HepG2 (cell line): Measurements from ENCODE around the gene EEA1.

Source experiments
- ISL2 ChIP-seq: sonication (generic); formaldehyde crosslinking; IDR thresholded peaks from 2 replicates; pipeline ENCODE4 v1.5.0; 2020; ENCODE audit warnings: missing genetic modification reagents
- STAG1 ChIP-seq: sonication (generic); formaldehyde crosslinking; IDR thresholded peaks from 2 replicates; pipeline ENCODE4 v1.4.0; 2020; ENCODE audit warnings: missing genetic modification reagents
- TF ChIP-seq, protein P1 (sequence below): sonication (generic); formaldehyde crosslinking; IDR thresholded peaks from 2 replicates; pipeline ENCODE4 v1.5.0; 2020; ENCODE audit warnings: missing genetic modification reagents, mild to moderate bottlenecking, borderline replicate concordance
- TF ChIP-seq, protein P2 (sequence below): sonication (generic); formaldehyde crosslinking; IDR thresholded peaks from 2 replicates; pipeline ENCODE4 v1.5.0; 2020; ENCODE audit warnings: mild to moderate bottlenecking, missing genetic modification reagents, moderate library complexity
- TF ChIP-seq, protein P3 (sequence below), 2 experiments: IDR thresholded peaks; 2 replicates each; pipeline ENCODE4 v1.6.1; 2011 to 2012; ENCODE audit warnings: low read length in 2 of 2, borderline replicate concordance in 1 of 2, low read depth in 1 of 2, mild to moderate bottlenecking in 1 of 2, moderate library complexity in 1 of 2

DNA sequence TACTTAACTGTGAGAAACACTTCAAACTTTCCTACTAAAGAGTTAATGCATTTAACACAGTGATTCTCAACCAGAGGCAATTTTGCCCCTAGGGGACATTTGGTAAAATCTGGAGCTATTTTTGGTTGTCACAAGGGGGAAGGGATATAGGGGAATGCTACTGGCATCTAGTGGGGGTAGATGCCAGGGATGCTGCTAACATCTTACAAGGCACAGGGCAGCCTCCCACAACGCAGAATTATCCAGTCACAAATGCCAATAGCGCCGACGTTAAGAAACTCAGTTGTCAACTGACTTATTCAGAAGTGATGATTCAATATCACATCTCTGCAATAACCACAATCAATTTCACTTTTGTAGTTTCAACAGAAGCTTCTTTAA lies 2.0 kb downstream of the EEA1 start:
- TF ChIP-seq, protein P1, sequence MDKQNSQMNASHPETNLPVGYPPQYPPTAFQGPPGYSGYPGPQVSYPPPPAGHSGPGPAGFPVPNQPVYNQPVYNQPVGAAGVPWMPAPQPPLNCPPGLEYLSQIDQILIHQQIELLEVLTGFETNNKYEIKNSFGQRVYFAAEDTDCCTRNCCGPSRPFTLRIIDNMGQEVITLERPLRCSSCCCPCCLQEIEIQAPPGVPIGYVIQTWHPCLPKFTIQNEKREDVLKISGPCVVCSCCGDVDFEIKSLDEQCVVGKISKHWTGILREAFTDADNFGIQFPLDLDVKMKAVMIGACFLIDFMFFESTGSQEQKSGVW (CRISPR knock-in tag) = no peak
- no peak for TF ChIP-seq ISL2 (CRISPR knock-in tag)
- TF ChIP-seq, protein P2, sequence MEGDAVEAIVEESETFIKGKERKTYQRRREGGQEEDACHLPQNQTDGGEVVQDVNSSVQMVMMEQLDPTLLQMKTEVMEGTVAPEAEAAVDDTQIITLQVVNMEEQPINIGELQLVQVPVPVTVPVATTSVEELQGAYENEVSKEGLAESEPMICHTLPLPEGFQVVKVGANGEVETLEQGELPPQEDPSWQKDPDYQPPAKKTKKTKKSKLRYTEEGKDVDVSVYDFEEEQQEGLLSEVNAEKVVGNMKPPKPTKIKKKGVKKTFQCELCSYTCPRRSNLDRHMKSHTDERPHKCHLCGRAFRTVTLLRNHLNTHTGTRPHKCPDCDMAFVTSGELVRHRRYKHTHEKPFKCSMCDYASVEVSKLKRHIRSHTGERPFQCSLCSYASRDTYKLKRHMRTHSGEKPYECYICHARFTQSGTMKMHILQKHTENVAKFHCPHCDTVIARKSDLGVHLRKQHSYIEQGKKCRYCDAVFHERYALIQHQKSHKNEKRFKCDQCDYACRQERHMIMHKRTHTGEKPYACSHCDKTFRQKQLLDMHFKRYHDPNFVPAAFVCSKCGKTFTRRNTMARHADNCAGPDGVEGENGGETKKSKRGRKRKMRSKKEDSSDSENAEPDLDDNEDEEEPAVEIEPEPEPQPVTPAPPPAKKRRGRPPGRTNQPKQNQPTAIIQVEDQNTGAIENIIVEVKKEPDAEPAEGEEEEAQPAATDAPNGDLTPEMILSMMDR (CRISPR knock-in tag) = no peak
- TF ChIP-seq, protein P3, sequence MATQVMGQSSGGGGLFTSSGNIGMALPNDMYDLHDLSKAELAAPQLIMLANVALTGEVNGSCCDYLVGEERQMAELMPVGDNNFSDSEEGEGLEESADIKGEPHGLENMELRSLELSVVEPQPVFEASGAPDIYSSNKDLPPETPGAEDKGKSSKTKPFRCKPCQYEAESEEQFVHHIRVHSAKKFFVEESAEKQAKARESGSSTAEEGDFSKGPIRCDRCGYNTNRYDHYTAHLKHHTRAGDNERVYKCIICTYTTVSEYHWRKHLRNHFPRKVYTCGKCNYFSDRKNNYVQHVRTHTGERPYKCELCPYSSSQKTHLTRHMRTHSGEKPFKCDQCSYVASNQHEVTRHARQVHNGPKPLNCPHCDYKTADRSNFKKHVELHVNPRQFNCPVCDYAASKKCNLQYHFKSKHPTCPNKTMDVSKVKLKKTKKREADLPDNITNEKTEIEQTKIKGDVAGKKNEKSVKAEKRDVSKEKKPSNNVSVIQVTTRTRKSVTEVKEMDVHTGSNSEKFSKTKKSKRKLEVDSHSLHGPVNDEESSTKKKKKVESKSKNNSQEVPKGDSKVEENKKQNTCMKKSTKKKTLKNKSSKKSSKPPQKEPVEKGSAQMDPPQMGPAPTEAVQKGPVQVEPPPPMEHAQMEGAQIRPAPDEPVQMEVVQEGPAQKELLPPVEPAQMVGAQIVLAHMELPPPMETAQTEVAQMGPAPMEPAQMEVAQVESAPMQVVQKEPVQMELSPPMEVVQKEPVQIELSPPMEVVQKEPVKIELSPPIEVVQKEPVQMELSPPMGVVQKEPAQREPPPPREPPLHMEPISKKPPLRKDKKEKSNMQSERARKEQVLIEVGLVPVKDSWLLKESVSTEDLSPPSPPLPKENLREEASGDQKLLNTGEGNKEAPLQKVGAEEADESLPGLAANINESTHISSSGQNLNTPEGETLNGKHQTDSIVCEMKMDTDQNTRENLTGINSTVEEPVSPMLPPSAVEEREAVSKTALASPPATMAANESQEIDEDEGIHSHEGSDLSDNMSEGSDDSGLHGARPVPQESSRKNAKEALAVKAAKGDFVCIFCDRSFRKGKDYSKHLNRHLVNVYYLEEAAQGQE (IDR thresholded peaks at IDR 0.05; ENCODE audit: borderline replicate concordance in 1 of 2, low read depth in 1 of 2, low read length in 2 of 2) = no peak
- TF ChIP-seq STAG1 (CRISPR knock-in tag) = no peak
